Measurements from ENCODE around the gene ERG.

Gene ERG

GRCh38 chr21:38498057-38498833 lies at the start of gene ERG:
ERG (minus strand) TSS chr21:38498477; CDS start chr21:38498380, 97 bp downstream.
- DNase-seq = no peak

- DNase-seq = no peak
Measured at GRCh38 chr21:38544661-38545060, 46.4 kb upstream of the ERG start.

DNA sequence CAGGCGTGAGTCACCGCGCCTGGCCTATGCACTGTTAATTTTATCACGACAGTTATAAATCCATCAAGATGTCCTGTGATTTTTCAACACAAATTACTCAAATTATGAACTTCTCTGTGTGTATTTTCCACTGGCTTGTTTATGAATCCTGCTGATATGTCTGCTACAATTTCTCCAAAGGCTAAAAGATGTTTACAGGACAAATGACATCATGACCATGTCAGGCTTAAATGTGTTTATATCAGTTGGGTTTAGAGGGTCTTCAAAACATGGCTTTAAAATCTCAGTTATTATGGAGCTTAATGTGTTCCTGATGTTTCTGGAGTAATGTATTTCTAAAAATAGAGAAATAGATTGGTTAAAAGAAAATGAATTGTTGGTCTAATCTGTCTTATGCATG lies 44.0 kb upstream of the ERG start:
- no peak for DNase-seq

GRCh38 chr21:38538353-38538752 lies 40.1 kb upstream of the ERG start:
- DNase-seq = no peak

DNA sequence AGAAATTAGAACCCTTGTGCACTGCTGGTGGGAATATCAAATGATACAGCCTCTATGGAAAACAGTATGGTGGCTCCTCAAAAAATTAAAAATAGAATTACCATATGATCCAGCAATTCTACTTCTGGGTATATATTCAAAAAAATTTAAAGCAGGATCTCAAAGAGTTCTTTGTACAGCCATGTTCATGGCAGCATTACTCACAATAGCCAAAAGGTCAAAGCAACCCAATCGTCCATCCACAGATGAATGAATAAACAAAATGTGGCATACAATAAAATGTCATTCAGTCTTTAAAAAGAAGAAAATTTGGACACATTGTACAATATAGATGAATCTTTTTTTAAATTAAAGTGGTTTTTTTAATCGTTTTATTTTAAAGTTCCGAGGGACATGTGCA lies 36.3 kb upstream of the ERG start:
- DNase-seq = no peak

DNA sequence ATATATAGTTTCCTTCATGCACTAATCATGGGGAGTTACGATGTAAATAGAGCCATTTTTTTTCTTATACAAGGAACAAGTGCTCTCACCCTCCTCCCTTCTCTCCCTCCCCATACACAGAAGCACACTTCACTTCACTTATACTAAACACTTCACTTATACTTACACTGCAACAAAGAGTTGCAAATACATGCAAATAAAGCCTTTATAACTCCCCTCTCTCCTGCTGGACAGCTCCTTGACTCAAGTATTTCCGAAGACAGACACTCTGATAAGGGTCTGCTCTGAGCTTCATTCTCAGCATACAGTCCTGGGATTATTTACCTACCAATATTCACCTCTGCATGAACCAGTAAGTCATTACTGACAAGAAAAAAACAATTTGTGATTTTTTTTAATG lies 35.6 kb upstream of the ERG start:
- DNase-seq = no peak

GRCh38 chr21:38531591-38531990 lies 33.3 kb upstream of the ERG start:
- no peak for DNase-seq

- no peak for DNase-seq
Measured at GRCh38 chr21:38531039-38531541, 32.8 kb upstream of the ERG start.

GRCh38 chr21:38527737-38528136 lies 29.5 kb upstream of the ERG start:
- DNase-seq = no peak

- no peak for DNase-seq
Measured at GRCh38 chr21:38525454-38525853, 27.2 kb upstream of the ERG start.

DNA sequence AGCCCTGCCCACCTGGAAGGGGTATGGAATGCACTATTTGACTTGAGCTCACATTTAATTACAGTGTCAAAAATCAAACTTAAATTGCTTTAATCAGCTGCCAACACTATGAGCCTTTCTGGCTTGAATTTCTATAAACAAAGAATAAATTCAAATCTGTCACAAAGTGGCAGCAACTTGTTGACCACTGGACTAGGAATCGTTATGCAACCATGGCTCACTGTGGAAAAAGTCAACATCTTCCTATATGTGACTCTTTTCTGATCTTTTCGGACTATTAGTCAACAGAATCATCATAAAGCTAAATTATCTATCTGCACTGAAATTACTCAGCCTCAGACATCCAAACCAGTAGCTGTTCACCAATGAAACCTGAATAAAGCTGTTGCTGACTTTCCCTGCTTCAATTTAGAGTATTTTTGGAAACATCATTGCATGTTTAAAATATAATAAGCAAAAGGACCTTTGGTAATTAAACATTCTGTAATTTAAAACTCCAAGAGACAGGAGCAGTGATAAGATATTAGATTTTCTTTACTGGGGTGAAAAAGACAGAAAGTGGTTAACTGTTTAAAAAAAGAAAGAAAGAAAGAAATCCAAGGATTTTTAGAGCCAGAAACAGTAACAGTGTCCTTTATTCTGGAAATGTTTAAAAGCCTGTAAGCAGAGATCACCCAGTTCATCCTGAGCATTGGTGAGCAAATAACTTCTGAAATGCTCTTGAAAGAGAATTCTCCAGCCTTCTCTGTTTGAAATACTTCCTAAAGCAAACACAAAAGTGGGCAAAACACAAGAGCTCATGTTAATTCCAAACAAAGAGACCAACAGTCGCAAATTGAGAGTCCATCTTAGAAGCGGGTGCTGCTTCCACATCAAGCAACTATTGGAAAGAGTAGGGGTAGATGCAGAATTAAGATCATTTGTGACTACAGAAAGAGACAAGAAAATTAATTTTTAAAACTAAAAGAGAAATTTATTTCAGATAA lies 26.2 kb upstream of the ERG start:
- peak; percentile 76 for DNase-seq

DNA sequence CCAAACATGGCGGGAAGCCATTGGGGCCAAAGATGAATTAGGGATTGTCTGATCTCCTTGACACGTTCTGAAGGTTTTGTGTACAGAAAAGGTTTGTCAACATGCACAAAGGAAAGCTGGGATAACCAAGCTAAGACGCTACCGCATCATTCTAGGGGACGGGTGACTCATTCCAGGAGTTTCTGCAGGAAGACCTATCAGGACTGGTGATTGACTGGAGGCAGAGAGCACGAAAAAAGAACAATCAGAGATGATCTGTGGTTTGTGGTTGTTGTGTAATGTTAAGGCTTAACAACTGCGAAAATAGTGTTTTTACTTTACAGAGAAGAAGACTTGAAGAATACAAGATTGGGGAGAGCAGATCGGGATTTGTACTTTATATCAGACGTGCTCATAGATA lies 22.2 kb upstream of the ERG start:
- no peak for DNase-seq

DNA sequence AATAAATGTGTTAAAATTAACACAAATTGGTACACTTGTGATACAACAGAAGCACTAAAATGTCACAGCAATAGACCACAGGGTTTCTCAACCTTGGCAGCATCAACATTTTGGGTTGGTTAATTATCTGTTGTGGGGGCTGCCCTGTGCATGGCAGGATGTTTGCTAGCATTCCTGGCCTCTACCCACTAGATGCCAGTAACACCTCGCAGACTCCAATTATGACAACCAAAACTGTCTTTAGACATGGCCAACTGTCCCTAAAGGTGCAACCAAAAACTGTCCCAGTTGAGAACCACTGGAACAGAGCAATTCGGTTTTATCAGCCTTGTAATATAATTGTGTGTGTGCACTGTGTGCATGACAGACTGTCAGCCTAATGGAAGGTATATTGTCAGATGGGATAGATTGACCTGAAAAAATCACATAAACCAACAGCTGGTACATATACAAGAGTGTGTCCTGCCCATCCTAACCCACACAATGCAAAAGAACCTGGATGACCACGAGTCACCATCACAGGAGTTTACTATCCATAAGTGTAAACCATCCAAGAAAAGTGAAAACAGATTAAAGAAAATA lies 13.5 kb upstream of the ERG start:
- DNase-seq = no peak

DNA sequence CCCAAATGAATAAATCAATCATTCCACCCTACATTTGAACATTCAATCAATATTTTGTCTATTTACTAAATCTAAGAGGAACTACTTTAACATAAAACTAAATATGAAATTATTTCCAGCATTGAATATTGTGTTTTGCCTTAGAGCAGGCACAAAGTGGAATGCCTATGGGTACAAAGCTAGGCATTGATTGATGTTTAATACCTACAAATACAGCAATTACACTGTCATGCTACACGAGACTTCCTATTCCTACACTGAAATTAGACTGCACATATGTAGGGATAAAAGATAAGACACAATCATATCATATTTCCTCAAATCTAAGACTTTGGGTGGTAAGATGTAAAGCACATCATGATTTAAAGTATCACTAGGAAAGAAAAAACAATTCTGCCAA lies 12.9 kb upstream of the ERG start:
- no peak for DNase-seq

DNA sequence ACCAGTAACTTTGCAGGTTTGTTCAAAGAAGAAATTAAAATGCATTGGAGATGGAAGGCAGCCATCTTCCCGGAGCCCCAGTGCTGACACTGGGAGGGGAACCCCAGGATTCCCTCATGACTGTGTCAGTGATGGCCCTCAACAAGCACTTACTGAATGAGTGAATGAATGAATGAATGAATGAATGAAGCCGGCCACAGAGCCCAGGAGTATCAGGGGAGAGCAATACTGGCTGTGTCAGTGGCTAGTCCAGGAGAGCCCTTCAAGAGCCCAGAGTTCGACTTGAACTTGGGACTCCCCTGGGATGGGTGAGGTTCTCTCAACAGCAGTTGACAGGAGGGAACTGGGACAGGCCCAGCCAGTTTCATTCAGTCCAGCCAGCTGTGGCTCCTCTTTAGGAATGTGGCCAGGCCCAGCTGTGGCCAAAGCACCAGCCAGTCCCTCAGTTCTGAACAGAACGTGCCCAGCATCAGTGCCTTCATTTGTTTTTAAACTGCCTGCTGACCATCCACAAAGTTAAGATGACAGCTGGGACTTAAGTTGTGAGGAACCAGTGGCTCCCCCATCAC lies 9.2 kb upstream of the ERG start:
- DNase-seq = no peak

DNA sequence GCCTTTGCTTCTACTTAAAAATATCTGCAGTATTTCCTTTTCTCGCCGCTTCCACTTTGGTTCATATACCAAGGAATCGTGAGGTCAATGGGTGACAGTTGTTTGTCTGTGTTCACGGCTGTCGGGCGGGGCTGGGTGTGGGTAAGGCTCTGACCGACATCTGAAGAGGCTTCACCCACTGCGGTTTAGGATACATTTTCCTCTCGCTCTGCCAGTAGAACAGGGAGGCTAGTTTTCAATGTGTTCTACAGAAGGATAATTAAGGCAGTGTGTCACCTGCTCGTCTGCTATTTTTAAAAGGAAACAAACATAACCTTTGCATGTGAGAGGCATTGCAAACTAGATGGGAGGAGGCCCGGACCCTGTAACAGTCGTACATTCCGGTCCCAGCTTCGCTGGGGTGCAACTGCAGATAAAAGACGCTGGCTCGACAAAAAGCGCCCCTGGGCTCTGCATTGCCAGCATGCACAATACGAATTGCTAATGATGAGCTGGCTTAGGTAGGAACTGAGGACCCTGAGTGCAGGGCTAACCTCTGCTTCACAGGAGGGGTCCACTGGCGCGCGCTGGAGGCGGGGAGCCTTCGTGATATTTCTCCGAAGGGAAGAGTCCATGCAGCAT lies 8.5 kb upstream of the ERG start:
- DNase-seq = peak; percentile 64

DNA sequence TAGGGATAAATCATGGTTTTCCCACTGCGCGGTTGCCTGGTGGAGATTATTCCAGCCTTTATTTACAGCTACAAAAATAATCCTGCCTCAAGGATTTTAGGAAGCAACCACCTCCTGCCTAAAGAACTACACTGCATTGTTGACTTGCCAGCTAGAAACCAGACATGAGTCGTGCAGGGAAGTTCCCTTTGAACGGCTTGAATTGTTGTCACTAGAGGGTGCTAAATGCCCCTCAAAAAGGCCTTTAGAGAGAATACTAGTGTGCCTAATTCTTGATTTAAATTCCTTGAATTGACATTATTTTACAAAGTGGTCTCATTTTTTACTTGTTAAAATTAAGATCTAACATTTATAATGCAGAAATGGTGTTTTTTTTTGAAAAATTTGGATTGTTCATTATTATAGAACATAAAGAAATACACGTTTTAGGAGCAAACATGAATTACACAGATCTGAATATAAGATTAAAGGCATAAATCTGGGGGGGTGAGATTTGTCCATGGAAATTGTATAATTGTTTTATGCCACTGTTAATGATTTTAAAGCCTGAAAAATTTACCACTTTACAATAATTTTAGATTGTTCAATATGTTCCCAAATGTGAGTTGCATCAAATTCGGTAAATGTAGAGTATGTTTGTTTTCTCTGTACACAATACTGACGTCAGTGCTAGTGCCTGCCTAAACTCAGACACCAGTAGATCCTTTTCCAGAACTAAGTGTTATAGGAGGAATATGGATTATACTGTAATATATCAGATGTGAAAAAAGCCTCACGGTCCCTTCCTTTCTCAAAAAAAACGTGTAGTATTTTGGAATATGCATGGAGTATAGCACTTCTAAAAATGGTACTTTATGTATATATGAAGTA lies 7.6 kb upstream of the ERG start:
- DNase-seq = peak; percentile 57

- DNase-seq = no peak
Measured at GRCh38 chr21:38504066-38504465, 5.8 kb upstream of the ERG start.

- no peak for DNase-seq
Measured at GRCh38 chr21:38503583-38503982, 5.3 kb upstream of the ERG start.

DNA sequence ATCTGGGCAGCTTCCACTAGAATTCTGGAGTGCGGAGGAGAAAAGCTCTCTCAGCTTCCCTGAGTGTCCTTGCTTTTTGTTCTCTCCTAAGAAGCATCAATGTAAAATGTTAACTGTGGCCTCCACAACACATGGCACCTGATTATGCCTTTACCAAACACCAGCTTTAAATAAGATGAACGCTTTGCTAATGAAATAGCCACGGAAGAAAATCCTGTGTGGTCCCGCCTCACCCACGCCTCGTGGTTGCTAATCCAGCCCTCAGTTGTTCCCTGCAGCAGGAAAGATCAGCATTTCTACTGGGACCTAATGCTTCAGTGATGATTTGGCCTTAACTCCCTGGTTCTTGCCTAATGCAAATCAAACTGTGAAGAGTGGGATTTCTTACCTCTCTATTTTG lies 1.8 kb upstream of the ERG start:
- DNase-seq = no peak

DNA sequence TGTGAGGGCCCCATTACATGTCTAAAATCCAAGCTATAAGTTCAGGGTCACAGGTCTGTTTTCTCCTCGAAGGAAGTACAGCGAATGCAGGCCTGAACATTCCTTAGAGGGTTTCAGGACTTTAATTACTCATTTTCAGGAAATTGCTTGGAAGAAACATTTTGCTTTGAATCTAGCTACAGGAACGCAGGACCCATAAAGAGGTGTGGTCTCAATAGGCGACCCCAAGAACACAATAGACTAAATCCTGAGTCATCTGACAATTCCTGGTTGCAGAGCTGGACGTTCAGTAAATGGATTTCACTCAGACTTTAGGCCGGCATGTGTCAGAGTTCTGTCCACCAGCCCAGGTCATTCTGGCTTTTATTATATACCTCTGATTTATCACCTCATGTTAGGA lies 1.0 kb upstream of the ERG start:
- DNase-seq = no peak

- no peak for DNase-seq
Measured at GRCh38 chr21:38496224-38496623, 2.1 kb downstream of the ERG start.
